Measurements from ENCODE around the gene FOSL2. TPM values are rescaled to one million over a fixed set of nuclear protein-coding genes. Genes with fewer than 3 reads are reported as not detected.

The FOSL2 gene
- polyA plus RNA-seq, 1 of the 3 experiments (the other 2 are of a cell fraction): 41.7 TPM

DNA sequence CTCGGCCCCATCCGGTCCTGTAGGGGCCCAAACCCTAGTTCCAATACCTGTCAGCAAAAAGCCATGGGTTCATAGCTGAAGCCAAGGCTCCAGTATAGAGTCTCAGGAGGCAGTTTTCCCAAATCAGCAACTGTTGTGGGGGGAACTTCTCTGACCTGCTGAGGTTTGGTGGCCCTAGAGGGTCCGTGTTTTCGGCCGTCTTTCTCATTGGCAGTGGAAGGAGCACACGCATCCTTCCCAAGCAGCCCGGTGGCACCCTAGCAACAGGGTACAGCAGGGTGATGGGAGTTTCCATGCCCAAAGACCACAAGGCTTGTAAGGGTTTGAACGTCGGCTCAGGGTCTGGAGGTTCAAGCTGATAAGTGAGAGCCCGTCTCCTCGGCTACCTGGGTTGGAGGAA lies 6.6 kb downstream of the FOSL2 start (continued):
- TF ChIP-seq, protein P1, sequence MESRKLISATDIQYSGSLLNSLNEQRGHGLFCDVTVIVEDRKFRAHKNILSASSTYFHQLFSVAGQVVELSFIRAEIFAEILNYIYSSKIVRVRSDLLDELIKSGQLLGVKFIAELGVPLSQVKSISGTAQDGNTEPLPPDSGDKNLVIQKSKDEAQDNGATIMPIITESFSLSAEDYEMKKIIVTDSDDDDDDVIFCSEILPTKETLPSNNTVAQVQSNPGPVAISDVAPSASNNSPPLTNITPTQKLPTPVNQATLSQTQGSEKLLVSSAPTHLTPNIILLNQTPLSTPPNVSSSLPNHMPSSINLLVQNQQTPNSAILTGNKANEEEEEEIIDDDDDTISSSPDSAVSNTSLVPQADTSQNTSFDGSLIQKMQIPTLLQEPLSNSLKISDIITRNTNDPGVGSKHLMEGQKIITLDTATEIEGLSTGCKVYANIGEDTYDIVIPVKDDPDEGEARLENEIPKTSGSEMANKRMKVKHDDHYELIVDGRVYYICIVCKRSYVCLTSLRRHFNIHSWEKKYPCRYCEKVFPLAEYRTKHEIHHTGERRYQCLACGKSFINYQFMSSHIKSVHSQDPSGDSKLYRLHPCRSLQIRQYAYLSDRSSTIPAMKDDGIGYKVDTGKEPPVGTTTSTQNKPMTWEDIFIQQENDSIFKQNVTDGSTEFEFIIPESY (IDR thresholded peaks at IDR 0.05; ENCODE audit: borderline replicate concordance, low read depth): no peak
- TF ChIP-seq TAF1 (IDR thresholded peaks at IDR 0.05; ENCODE audit: borderline replicate concordance, low read depth, low read length): no peak
- TF ChIP-seq, protein P2, sequence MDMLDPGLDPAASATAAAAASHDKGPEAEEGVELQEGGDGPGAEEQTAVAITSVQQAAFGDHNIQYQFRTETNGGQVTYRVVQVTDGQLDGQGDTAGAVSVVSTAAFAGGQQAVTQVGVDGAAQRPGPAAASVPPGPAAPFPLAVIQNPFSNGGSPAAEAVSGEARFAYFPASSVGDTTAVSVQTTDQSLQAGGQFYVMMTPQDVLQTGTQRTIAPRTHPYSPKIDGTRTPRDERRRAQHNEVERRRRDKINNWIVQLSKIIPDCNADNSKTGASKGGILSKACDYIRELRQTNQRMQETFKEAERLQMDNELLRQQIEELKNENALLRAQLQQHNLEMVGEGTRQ (IDR thresholded peaks at IDR 0.05; ENCODE audit: borderline replicate concordance, low read depth, low read length): no peak
- TF ChIP-seq NFIC (IDR thresholded peaks at IDR 0.05; ENCODE audit: borderline replicate concordance): no peak
- no peak for TF ChIP-seq FOXJ3 (CRISPR knock-in tag; IDR thresholded peaks at IDR 0.05)
- no peak for TF ChIP-seq GABPA (IDR thresholded peaks at IDR 0.05; ENCODE audit: low read depth)
- no peak for TF ChIP-seq FOXM1 (IDR thresholded peaks at IDR 0.05; ENCODE audit: low read depth)
- TF ChIP-seq EZH2phosphoT487 (IDR thresholded peaks at IDR 0.05; ENCODE audit: borderline replicate concordance, low read depth): no peak
- TF ChIP-seq MXI1 (IDR thresholded peaks at IDR 0.05; ENCODE audit: low read depth, low read length): no peak
- TF ChIP-seq RCOR1 (IDR thresholded peaks at IDR 0.05; ENCODE audit: low read length): no peak
- no peak for TF ChIP-seq MEF2A (IDR thresholded peaks at IDR 0.05; ENCODE audit: borderline replicate concordance, low read depth)

DNA sequence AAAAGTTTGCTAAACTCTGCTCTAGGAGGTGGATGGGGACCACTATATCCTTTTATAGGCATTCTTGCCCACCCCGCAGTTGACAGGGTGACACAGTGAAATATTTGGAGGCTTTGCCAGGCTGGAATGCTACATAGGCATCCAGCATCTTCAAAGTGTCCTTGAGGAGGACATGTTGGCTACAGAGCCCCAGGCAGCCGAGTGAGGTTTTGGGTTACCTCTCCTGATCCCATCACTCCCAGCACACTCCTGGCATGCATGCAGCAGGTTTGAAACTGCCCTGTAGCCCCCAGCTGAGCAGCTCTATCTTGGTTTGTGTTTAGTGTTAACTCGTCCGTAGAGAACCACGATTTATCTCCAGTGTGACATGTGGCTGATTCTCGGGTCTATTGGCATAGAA lies 7.3 kb downstream of the FOSL2 start:
- TF ChIP-seq NFIC (IDR thresholded peaks at IDR 0.05; ENCODE audit: borderline replicate concordance) (no peak), TCF12 (IDR thresholded peaks at IDR 0.05) (no peak), RFX5 (IDR thresholded peaks at IDR 0.05; ENCODE audit: low read length) (no peak), EP300 (IDR thresholded peaks at IDR 0.05; ENCODE audit: borderline replicate concordance in 1 of 2, low read depth in 1 of 2, low read length in 1 of 2) (no peak), SIN3A (IDR thresholded peaks at IDR 0.05; ENCODE audit: borderline replicate concordance, low read depth, low read length) (no peak), FOXJ3 (CRISPR knock-in tag; IDR thresholded peaks at IDR 0.05) (no peak)
- TF ChIP-seq, protein P3, sequence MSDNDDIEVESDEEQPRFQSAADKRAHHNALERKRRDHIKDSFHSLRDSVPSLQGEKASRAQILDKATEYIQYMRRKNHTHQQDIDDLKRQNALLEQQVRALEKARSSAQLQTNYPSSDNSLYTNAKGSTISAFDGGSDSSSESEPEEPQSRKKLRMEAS (IDR thresholded peaks at IDR 0.05; ENCODE audit: low read depth): no peak
- no peak for DNase-seq
- peak overlapping the region; percentile 89; the same call in 1 of the 2 replicates for H3K4me2 ChIP-seq
- CTCF ChIA-PET: interaction anchor here (0.6 to 10.1 kb wide), 7 partner anchors 48 to 716 kb away, joined by 3 to 67 read pairs (median 13); no protein-coding TSS in a partner anchor
- WGBS (ENCODE audit: low lambda C conversion rate): 81% methylated on average over 6 of the region's 6 CpGs
- H3K9me3 ChIP-seq: no peaks in the 10 kb centered on the region
- peaks cover 77% of the 10 kb centered on the region for H4K20me1 ChIP-seq (ENCODE audit: insufficient read depth)
- H2AFZ ChIP-seq (ENCODE audit: low read depth): no peak overlapping the region
- peaks cover 20 to 21% of the 10 kb centered on the region in 2 experiments for H3K36me3 ChIP-seq (replicated peaks in 1 of 2; ENCODE audit: control insufficient read depth in 1 of 2, insufficient read depth in 2 of 2, low read length in 1 of 2)
- H3K27ac ChIP-seq (ENCODE audit: low read depth in 2 of 2, low read length in 1 of 2): no peak overlapping the region
- peaks cover 14 to 30% of the 10 kb centered on the region in 2 experiments for H3K4me1 ChIP-seq (ENCODE audit: control insufficient read depth in 1 of 2, insufficient read depth in 2 of 2, low read depth in 1 of 2, low read length in 1 of 2)
- peaks cover 100% of the 10 kb centered on the region for H3K79me2 ChIP-seq (ENCODE audit: insufficient read depth)
- POLR2A ChIA-PET: no interaction called here
- H3K9ac ChIP-seq: no peak overlapping the region
- peaks cover 13% of the 10 kb centered on the region for H3F3A ChIP-seq (replicated peaks; ENCODE audit: insufficient read depth)
- no peaks in the 10 kb centered on the region for H3K9me2 ChIP-seq
- H3K4me3 ChIP-seq (ENCODE audit: low read depth in 2 of 2, low read length in 1 of 2): no peak overlapping the region
- no peaks in the 10 kb centered on the region for H3K27me3 ChIP-seq (ENCODE audit: insufficient read depth)
